ELF-1 (cell line): ENCODE results near the gene NXPH2.
A peak's percentile ranks its signal among the peaks of the same experiment; 100 is the strongest.
"Not testable (repeated sequence)": the region's sequence is repeated elsewhere in the genome, so short reads cannot be mapped to it uniquely, and the experiment has no call there.

Experiments
- DNase-seq: peaks from one replicate; pipeline ENCODE4 v3.0.0-alpha.2; 2016; ENCODE audit warnings: low read depth, low spot score

NXPH2 gene

DNA sequence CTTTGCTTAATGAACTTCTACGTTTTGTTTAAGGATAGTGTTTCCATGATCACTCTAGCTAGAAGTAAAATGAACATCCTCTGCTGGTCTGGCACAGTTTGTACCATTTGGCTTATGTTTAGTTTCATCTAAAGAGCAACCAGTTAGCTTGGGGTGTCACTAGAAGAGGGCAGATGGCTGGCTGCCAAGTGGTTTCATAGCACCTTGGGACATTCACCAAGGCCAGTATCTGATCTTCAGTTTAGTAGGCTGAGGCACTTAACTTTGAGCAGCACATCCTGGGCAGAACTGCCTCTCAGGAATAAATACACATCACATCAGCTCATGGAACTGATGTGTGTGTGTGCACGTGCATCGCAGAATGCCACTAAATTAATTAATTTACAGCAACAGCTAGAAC is 68.4 kb downstream of the NXPH2 start:
- no peak for DNase-seq

DNA sequence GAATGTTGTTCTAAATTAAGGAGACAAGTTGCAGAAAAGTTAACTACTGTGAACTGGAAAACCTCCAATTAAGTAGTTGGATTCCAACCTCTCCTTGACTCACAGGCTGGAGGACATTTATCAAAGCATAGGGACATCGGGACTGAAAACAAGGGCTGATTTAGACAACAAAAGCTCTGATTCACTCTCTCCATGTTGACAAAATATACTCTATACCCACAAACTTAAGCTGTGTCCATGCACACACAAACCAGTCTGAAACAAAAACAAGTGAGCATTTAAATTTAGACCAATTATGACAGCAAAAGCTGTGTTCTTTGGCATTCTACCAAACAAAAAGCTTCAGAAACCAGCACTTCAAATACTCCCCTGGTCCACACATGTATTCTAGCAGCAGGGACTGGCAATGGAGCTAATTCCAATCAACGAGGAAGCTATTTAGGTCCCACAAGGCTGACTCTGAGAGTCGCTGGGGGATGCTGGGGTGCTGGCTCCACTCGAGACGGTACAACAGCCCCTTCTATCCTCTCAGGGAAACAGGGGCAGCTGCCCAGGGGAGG is 71.4 kb downstream of the NXPH2 start:
- peak; percentile 11 for DNase-seq

DNA sequence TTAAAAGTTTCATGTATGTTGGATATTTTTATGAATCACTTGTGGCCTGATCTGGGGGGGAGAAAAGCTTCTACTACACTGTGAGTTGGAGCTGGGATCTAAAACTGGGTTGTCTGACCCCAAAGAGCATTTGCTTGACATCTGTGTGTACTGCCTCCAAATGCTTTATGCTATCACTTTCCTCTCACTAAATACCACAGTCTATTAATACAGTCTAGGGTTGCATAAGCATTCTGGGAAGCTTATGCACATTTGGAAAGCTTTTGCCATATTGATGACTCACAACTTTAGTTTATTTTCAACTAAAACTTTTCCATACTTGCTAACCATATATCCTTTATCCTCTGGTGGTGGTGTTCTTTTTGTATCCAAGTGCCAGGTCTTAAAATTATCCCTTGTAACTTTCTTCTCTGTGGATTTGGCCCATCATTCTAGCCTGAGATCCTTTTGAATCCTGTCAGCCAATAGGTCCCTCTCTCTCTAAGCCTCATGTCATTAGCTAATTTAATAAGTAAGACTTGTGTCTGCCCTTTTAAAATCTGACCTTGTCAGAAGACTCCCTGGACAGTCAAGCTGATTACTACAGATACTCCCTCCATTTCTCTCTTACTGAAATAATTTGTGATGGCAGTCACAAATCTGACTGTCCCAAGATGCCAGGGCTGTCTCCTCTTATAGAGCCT is 72.7 kb downstream of the NXPH2 start:
- no peak for DNase-seq

DNA sequence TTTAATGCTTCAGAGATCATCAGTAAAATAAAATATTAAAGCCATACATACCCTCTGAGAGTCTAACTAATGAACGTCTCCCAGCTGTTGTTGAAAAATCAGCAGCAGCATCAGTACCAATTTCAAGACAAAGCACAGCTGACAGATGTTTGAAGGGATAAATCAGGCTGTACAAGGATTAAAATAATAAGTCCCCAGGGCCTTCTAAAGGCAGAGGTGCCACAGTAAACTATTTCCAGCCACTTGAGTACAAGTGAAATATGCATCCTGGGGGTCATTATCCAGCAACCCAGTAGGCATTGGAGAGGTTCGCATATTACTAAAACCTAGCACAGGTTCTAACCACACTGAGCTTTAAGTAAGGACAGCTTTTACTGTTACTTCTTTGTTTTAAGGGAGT is 76.9 kb downstream of the NXPH2 start:
- DNase-seq = no peak

DNA sequence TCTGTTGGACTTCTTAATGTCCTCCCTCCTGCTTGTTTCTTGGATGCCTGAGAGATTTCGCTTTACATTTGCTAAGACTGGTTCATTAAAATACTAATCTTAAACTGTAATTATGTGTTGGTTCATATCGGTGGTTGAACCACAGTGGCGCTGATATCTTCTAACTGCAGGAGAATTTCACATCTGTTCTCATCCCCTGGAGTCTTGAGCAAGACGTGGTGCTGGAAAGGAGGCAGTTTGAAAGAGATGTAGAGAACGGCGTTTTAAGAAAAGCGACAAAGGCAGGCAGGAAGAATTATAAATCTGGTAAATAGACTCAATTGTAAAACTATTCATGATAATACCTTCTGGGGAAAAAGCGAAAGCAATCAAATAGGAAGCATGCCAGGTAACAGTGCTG is 79.5 kb downstream of the NXPH2 start:
- no peak for DNase-seq

DNA sequence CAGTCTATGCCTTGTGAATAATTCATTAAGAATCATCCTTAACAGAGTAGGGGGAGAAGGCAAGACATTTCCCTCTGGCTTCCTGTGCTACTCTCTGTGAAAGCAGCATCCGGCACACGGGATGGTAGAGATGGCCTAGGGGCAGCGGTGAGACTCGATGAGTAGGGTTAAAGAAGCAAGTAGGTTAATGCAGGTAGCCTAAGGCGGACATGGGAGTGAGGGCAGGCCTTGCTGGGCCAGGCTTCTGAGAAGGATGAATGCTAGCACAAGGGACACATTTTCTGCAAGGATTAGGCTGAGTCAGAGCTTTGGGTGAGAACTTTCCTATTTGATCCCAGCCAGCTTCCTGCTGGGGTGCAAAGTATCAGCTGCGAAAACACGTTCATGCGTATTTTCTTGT is 80.8 kb downstream of the NXPH2 start:
- peak; percentile 89 for DNase-seq

DNA sequence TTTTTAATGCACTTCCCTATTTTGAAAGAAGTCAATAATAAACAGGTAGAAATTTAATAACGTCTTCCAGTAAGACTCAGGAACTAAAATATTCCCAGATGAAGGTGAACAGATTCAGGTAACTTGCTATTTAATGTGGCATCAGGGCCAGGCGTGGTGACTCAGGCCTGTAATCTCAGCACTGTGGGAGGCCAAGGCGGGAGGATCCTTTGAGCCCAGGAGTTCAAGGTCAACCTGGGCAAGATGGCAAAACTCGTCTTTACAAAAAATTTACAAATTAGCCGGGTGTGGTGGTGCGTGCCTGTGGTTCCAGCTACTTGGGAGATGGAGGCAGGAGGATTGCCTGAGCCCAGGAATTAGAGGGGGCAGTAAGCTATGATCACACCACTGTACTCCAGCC is 81.8 kb downstream of the NXPH2 start:
- DNase-seq = no peak

DNA sequence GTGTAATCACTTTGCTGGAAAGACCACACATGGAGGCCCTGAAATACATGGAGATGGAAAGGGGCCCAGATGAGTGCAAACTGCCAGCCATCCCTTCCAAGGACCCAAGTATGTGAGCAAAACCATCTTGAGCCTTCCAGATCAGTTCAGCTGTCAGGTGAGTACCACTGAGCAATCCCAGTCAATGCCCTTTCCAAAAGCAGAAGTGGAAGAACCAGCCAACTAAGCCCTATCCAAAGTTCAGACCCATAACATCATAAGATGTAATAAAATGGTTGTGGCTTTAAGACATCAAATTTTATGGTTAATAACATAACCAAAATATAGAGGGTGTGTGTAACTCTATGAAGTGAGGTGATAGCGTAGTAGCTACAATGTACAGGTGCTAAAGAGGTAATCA is 88.5 kb downstream of the NXPH2 start:
- DNase-seq = no peak

DNA sequence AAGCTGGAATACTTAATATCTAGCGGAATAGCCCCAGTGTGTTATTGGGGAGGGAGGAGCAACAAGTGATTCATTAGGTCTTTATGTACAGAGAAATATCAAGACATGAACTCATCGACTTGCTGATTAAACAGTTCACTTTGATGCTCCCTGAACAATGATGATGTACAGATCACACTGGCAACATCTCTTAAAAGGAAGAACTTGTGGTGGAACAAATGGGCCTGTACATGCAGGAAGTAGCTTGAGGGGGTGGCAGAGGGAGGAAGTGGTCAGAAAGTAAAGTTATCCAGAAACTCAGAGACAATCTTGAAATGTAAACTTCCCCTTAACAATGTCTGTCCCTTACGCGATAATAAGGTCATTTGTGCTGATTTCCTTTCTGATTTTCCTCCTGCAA is 90.5 kb downstream of the NXPH2 start:
- no peak for DNase-seq

DNA sequence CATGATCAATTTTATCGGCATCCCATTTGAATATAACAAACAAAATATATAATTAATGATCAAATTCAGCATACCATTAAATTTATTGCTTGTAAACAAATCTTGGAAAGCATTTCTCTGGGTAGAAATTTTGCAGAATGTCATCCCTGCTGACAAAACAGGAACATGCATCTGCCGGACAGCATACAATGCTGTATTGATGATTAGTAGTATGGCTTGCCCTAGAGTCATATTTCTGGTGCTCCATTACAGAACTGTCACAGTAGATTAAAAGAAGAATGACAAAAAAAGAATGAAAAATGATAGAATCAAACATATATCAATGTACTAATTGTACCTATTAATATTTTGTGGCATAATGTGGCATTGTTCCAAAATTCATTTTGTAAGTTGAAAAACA is 98.0 kb downstream of the NXPH2 start:
- DNase-seq = no peak

DNA sequence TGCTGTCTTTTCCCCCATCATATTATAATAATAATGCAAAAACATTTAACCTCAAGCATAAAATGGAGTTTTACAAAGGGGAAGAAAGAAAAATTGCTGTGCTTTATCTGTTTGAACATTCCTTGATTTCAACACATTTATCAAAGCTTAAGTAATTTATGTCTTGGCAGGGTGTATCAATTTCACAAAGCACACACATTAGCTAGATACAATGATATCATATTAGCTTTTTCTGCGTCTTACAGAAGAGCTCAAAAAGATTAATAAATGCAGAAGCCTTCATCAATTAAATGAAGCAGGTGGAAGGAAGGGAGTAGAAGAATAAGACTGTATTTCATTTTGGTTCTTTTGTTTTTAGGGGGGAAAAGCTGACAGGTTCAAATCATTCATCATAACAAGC is 103.0 kb downstream of the NXPH2 start:
- DNase-seq = no peak

DNA sequence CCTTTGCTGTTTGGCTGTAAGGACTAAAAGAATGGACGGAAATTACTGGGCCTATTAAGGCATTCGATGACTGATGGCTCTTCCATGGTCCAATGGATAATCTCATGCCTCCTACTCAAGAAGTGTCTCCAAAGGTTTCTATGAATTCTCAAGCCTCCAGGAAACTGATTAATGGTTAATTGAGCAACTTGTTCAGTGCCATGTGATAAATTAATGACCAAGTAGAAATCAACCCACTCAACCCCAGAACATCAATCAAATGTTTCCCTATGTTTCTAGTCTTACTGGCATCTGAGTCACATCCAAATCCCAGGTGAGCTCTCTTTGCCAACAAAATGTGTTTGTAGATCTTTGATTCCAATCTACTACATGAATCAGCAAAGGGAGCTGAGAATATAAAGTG is 103.6 kb downstream of the NXPH2 start:
- DNase-seq = no peak

DNA sequence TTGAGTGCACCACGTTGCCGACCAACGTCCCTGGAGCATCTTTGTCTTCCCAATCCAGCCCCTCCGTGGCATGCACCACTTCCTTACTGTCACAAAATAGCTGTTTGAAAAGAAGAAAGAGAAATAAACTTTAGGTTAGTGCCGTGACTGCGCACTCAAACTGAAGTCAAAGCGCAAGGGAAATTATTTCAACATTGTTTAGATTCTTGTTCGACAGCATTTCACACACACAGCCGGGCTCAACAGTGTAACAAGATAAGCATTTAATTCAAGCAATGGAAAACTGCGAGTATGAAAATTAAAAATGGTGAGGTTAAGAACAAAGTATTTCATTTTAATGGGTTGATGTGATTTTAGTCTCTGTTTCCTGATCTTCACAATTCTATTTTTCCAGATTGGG is 108.6 kb downstream of the NXPH2 start:
- DNase-seq = no peak

DNA sequence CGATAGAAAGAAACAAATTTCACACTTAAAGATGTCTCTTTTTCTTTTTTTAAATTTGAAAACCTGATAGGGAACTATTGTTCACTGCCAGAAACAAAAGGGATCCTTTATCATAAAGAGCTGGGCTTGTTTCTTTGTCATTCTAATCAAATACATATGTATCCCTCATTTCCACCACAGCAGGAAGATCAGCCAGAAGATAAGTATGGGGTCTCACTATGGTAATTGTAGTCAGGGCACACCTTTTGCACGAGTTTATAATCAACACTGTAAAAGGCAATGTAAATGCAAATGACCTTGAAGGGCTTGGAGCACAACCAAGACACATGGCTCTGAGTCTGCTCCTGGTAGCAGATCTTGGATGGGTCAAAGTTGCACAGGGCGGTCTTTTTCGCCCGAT is 109.5 kb downstream of the NXPH2 start:
- no peak for DNase-seq

DNA sequence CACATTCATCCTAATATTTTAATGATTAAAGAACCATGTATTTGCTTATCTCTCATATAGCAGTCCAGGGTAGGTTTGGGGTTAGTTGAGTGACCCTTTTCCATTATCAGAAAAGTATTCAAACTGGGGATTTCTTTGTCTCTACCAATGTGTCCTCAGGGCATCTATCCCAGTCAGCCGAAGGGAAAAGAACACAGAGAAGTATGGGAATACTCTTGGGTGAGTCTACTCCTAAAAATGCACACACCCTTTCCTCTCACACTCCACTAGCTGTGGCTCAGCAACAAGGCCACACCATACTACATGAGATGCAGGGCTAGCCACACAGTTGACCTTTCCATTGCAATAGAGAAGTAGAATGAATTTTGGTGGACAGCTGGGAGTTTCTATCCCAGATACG is 114.3 kb downstream of the NXPH2 start:
- no peak for DNase-seq

DNA sequence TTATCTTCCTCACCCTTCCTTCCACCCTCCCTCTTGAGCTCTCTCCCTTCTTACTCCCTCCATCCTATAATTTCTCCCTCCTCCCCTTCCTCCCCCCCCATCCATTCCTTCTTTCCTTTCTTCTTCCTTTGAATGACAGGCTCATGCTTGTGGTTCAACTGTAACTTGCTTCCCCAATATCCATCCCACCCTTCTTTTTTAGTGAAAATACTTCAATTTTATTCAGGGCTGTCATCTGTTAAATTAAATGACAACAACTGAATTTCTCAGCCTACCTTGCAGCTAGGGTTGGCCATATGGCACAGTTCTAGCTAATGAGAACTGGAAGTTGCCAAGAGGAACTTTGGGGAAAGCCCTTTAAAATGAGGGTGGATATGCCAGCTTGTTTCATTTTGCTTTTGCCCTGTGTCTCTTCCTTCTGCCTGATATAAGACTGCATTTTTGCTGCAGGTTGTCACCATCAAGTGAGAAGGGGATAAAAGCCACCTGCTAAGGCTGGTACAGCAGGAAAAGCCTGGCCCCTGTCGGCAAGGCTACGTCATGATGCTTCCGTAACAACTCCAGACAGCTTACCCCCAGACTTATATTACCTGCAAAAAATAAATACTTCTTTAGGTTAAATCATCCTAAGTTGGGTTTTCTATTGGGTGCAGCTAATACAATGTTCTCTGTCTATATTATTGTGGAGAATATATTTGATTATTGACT is 121.8 kb downstream of the NXPH2 start:
- DNase-seq = no peak

DNA sequence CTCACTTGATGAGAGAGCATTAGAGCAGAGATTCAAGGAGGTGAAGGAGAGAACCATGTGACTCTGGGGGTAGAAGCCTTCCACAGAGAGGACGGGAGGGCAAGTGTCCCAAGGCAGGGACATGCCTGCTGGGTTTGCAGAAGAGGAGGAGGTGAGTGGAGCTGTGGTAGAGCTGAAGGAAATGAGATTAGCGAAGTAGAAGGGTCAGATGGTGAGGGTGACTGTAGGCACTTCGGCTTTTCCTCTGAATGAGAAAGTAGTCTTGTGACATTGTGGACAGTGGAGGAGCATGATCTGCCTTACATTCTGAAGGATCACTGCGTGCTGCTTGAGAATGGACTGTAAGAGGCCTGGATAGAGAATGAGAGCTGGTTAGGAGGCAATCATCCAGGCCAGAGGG is 126.0 kb downstream of the NXPH2 start:
- DNase-seq = no peak

DNA sequence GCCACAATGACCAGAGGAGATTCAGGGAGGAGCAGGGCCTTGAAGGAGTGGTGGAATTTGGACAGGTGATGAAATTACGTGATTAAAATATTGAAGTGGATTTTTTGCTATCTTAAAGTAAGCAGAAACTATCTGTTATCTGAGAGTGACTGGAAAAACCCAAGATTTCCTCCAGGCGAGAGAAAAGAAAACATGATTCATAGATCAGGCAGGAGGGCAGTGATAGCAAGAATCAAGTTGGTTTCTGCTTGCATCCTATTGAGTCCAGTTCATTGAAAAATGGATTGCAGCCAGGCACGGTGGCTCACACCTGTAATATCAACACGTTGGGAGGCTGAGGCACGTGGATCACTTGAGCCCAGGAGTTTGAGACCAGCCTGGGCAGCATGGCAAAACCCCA is 127.8 kb downstream of the NXPH2 start:
- DNase-seq = no peak

DNA sequence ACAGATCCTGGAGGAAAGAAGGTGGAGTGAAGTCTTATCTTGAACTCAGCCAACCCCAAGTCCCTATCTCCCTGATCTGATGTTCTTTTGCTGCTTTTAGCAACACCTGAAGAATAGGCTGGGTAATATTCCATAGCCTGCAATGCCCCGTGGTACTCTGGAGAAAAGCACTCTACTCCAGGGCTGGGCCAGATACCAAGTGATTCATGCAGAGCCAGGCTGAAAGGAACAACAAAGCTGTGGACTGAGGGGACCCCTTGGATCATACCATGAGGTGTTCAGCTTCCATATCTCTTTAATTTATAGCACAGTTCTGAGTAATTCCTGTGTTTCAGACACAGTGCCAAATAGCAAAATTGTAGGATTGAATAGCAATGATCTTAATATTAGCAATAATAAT is 130.6 kb downstream of the NXPH2 start:
- peak; percentile 14 for DNase-seq

DNA sequence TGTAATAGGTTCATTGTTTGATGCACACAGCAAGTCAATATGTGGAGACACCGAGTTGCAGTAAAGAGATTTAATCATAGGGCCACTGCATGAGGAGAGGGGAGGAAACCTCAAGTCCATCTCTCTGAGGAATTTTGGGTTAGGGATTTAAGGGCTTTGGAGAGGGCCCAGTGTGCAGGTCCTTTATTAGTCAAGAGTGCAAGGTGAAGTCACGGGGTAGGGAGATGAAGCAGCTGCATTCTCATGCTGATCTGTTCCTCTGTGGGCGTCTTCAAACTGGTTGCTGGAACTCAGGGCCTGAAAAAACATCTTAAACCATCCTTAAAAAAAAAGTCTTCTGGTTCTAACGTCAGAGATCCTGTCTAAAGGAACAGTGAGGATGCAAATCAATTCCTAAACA is 131.6 kb downstream of the NXPH2 start:
- DNase-seq = peak; percentile 31

DNA sequence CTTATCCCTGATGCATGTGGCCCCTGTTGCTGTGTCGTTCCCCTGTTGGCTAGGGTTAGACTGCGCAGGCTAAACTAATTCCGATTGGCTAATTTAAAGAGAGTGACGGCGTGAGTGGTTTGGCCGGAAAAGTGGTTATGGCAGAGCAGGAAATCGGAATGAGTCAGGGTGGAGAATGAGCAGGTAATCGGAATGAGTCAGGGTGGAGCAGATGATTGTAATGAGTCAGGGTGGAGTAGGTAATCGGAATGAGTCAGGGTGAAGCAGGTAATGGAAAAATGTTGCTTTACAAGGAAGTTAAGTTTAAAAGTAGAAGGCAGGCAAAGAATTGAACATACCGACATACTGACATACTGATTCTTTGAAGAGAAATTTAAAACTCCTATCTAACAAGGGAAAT is 135.4 kb downstream of the NXPH2 start:
- DNase-seq = not testable (repeated sequence)

DNA sequence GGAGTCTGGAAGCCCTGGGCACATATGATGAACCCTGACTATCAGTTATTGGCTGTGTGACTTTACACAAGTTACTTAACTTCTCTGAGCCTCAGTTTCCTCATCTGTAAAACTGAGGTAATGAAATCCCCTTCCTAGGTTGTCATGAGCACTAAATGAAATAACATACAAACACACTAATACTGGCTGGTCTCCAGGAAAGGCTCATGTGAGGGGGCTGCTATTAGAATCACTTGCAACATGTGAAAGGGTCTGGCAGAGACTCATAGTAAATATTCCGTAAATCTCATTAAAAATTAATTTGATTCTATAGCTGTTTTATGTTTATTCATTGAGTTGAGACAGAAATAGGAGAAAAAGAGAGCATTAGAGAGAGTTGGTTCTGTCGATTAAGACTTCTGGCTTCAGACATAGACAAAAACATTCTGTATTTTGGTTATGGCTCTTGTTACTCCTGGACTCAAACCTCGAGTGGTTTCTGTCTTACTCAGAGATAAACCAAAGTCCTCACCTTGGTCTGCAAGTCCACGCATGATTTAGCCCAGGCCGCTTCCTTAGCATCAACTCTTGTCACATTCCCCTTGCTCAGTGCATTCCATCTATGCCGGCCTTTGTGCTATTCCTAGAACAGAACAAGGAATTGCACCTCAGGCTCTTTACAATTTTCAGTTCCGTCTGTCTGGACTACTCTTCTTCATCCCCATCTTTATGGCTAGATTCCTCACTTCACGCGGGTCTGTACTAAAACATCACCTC is 139.1 kb downstream of the NXPH2 start:
- DNase-seq = peak; percentile 40

DNA sequence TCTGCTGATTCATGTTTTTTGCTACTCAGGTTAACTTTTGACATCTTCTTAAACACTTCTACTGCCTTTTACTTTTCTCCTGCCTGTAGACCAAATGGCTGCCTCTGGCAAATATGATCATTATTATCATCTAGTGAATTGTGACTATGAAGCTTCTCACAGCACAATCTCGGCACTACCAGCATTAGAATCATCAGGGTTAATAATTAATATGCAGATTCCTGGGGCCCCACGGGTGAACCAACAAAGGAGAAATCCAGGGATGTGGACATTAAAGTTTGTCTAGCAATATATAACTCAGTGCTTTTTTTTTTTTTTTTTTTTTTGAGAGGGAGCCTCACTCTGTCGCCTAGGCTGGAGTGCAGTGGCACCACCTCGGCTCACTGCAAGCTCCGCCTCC is 142.5 kb downstream of the NXPH2 start:
- no peak for DNase-seq
